HepG2 (cell line): ENCODE data around the gene GPR162. TPM values are rescaled to one million over a fixed set of nuclear protein-coding genes. Genes with fewer than 3 reads are reported as not detected.

ENCODE experiments used
- AGO1 ChIP-seq: fragments of 200-400 bp; formaldehyde crosslinking; IDR thresholded peaks from 2 replicates; pipeline ENCODE4 v1.6.1; 2017; ENCODE audit warnings: mild to moderate bottlenecking, low read depth, low read length, moderate library complexity; ENCODE audit not compliant: poor library complexity, severe bottlenecking
- DBP ChIP-seq: sonication (generic); formaldehyde crosslinking; IDR thresholded peaks from 2 replicates; pipeline ENCODE4 v1.4.0; 2020; ENCODE audit warnings: missing genetic modification reagents; ENCODE audit errors: not compliant biosample characterization
- E2F1 ChIP-seq: sonication (generic); formaldehyde crosslinking; IDR thresholded peaks from 2 replicates; pipeline ENCODE4 v1.5.0; 2020; ENCODE audit warnings: missing genetic modification reagents
- FOSL1 ChIP-seq: sonication (generic); formaldehyde crosslinking; IDR thresholded peaks from 2 replicates; pipeline ENCODE4 v1.9.0; 2021; ENCODE audit warnings: missing genetic modification reagents, borderline replicate concordance
- JUNB ChIP-seq: sonication (generic); formaldehyde crosslinking; IDR thresholded peaks from 2 replicates; pipeline ENCODE4 v1.8.0; 2022; ENCODE audit warnings: missing genetic modification reagents, mild to moderate bottlenecking, borderline replicate concordance
- KLF6 ChIP-seq: IDR thresholded peaks from 2 replicates; pipeline ENCODE4 v1.8.0; 2016; ENCODE audit warnings: missing biosample characterization, missing genetic modification reagents
- LBX2 ChIP-seq: sonication (generic); formaldehyde crosslinking; IDR thresholded peaks from 2 replicates; pipeline ENCODE4 v1.5.0; 2020; ENCODE audit warnings: missing genetic modification reagents, mild to moderate bottlenecking, borderline replicate concordance
- LCORL ChIP-seq, 2 experiments: fragments of 450-650 bp in 1 of 2; sonication (generic) in 1 of 2; formaldehyde crosslinking in 1 of 2; IDR thresholded peaks; 2 replicates each; pipeline versions ENCODE4 v1.5.0 to v1.6.1; 2017 to 2020; ENCODE audit warnings: antibody characterized with exemption in 1 of 2, missing genetic modification reagents in 1 of 2
- MATR3 ChIP-seq: sonication (generic); formaldehyde crosslinking; IDR thresholded peaks from 2 replicates; pipeline ENCODE4 v1.4.0; 2020; ENCODE audit warnings: missing genetic modification reagents
- NONO ChIP-seq, 2 experiments: fragments of 450-650 bp in 1 of 2; sonication (generic) in 1 of 2; formaldehyde crosslinking in 1 of 2; IDR thresholded peaks in 1 of 2; conservative IDR thresholded peaks in 1 of 2; 2 replicates each; pipeline versions ENCODE4 v1.6.1 to v1.8.0; 2017 to 2022; ENCODE audit warnings: mild to moderate bottlenecking in 1 of 2, missing genetic modification reagents in 1 of 2, moderate library complexity in 1 of 2
- SNAPC2 ChIP-seq: sonication (generic); formaldehyde crosslinking; IDR thresholded peaks from 2 replicates; pipeline ENCODE4 v1.8.1; 2022; ENCODE audit warnings: mild to moderate bottlenecking, missing genetic modification reagents
- XRCC5 ChIP-seq: fragments of 200-400 bp; formaldehyde crosslinking; optimal IDR thresholded peaks from 2 replicates; pipeline ENCODE3; 2017; ENCODE audit warnings: mild to moderate bottlenecking, low read length
- ZBTB33 ChIP-seq: sonication (generic); formaldehyde crosslinking; IDR thresholded peaks from 2 replicates; pipeline ENCODE4 v1.4.0; 2020; ENCODE audit warnings: missing genetic modification reagents
- ZNF281 ChIP-seq: sonication (generic); formaldehyde crosslinking; IDR thresholded peaks from 2 replicates; pipeline ENCODE4 v1.4.0; 2020; ENCODE audit warnings: missing genetic modification reagents, borderline replicate concordance
- ZNF589 ChIP-seq: sonication (generic); formaldehyde crosslinking; conservative IDR thresholded peaks from 2 replicates; pipeline ENCODE4 v1.8.0; 2022; ENCODE audit warnings: mild to moderate bottlenecking, moderate library complexity, missing genetic modification reagents
- ZSCAN22 ChIP-seq: sonication (generic); formaldehyde crosslinking; IDR thresholded peaks from 2 replicates; pipeline ENCODE4 v1.4.0; 2020; ENCODE audit warnings: mild to moderate bottlenecking, missing genetic modification reagents
- polyA plus RNA-seq, 8 experiments: library from polyadenylated mRNA; depleted of rRNA in 3 of 8; stranded (reverse) in 7 of 8; unstranded in 1 of 8; fragments of >200 nt; fragmentation: Illumina TruSeq in 4 of 8; extraction: Trizol in 4 of 8; gene quantifications; 2 replicates each; pipeline versions ENCODE4 v1.2.1 to v1.2.3, GENCODE V29; 2011 to 2016; ENCODE audit warnings: low read depth in 4 of 8, missing spikeins in 1 of 8, mixed read lengths in 1 of 8; ENCODE audit not compliant: insufficient read depth in 1 of 8
- total RNA-seq, 5 experiments: library from RNA; depleted of rRNA; stranded (reverse); fragments of >200 nt; fragmentation: Illumina TruSeq; extraction: Trizol; gene quantifications; 2 replicates each; pipeline ENCODE4 v1.2.3, GENCODE V29; 2016; ENCODE audit warnings: low read depth in 1 of 5

The GPR162 gene
- total and polyA plus RNA-seq, 2 of the 13 experiments (the other 11 are each of a cell fraction or from before 2014, with no cell fraction given): 0.08 TPM; not detected in 1

GRCh38 chr12:6850796-6851152, 29.2 kb downstream of the GPR162 start (continued):
- TF ChIP-seq XRCC5 (peak; percentile 3), KLF6 (no peak), ZNF281 (CRISPR knock-in tag) (no peak), ZBTB33 (CRISPR knock-in tag) (no peak), FOSL1 (CRISPR knock-in tag) (no peak), JUNB (no peak), ZSCAN22 (CRISPR knock-in tag) (no peak), ZNF589 (CRISPR knock-in tag) (peak; percentile 63), AGO1 (no peak), LCORL (IDR thresholded peaks at IDR 0.05) (no peak), LCORL (CRISPR knock-in tag; IDR thresholded peaks at IDR 0.05) (no peak), E2F1 (CRISPR knock-in tag) (no peak), MATR3 (no peak), DBP (CRISPR knock-in tag) (no peak), SNAPC2 (CRISPR knock-in tag) (no peak), LBX2 (CRISPR knock-in tag) (no peak), NONO (IDR thresholded peaks at IDR 0.05) (no peak), NONO (CRISPR knock-in tag; conservative IDR thresholded peaks at IDR 0.05) (no peak)
